OCI-LY7 (cell line): ENCODE data around the gene RTL1.

ENCODE experiments used
- CTCF ChIP-seq: fragments of 200-600 bp; sonication (generic); conservative IDR thresholded peaks from 2 replicates; pipeline ENCODE4 v1.5.1; 2014; ENCODE audit warnings: mild to moderate bottlenecking, antibody characterized with exemption, low read length, moderate library complexity, mixed read lengths
- EZH2phosphoT487 ChIP-seq: fragments of 200-600 bp; sonication (generic); IDR thresholded peaks from 2 replicates; pipeline ENCODE4 v1.6.1; 2018; ENCODE audit warnings: low read depth, borderline replicate concordance, mild to moderate bottlenecking, mixed run types, antibody characterized with exemption, low read length, moderate library complexity, mixed read lengths

- TF ChIP-seq CTCF, result no peak
- TF ChIP-seq EZH2phosphoT487, result no peak
Observed at GRCh38 chr14:100911665-100912316, 8.3 kb upstream of the RTL1 start.
